Measurements from ENCODE around the gene HSPA12A.
"Not testable (repeated sequence)": the region's sequence is repeated elsewhere in the genome, so short reads cannot be mapped to it uniquely, and the experiment has no call there.

HSPA12A gene

DNA sequence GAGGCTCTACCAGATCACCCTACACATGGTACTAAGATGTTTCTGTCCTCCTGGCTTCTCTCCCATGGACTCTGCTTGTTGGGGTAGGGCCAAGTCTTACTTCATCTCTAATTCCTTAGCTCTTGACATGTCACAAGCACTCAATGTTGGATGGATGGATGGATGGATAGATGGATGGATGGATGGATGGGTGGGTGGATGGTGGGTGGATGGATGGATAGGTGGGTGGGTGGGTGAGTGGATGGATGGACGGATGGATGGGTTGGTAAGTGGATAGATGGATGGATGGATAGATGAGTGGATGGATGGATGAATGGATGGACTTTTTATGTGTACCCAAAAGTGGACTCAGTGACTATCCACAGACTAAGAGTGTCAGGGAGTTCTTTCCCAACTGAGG, 28.5 kb downstream of the HSPA12A start:
- DNase-seq: no peak

- DNase-seq: no peak
Observed at GRCh38 chr10:116712989-116713543, 29.3 kb downstream of the HSPA12A start.

DNA sequence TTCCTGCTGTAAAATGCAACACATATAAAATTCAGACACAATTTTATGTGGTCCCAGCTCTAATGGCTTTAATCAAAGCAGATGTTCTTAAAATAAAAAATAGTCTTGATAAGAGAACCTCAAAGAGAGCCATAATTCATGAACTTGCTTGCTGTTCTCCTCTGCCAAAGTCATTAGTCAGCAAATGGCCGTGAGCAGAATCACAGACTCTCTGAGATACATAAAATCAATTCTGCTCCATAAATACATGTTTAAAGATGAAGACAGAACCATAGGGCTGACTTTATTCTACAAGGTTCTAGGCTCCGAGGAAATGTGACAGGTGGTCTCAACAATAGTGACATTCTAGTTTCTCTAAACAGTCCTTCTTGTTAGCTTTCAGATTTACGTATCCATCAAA, 29.8 kb downstream of the HSPA12A start:
- no peak for DNase-seq

- not testable (repeated sequence) for DNase-seq
Observed at GRCh38 chr10:116711803-116712202, 30.6 kb downstream of the HSPA12A start.

DNA sequence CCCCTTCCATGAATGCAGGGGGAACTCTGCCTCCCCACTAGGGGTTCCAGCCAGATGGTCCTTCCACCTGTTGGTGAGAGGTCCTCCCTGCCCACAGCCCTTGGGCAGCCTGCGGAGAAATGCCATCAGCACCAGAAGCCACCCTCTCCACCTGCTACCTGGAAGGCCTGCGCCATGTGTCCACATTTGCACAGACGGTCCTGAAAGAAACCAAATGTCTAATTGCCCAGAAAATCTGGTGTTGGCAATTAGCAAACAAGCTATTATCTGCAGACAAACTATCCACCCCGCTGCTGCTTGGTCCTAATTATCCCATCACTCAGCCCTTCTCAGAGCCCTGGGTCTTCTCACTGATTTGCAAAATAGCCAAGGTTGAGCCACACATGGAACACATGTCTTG, 32.3 kb downstream of the HSPA12A start:
- no peak for DNase-seq

GRCh38 chr10:116708877-116709276, 33.5 kb downstream of the HSPA12A start:
- DNase-seq: no peak

GRCh38 chr10:116708391-116708821, 34.0 kb downstream of the HSPA12A start:
- DNase-seq: no peak

DNA sequence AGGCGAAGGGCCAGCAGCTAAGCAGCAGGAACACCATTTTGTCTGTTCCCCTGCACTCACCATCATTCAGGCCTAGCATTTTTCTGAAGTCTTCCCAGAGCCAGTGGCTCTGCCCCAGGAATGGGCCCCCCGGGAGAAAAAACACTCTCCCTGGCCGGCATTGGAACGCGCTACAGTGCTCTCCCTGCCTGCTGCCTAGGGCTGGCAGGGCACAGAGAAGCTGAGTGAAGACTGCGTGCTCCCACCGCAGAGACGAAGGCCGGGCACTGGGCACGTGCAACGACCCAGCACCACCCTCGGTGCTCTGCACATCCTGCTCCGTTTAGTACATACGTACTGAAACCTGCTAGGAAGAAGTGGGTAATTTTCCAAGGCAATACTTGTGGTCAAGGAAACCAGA, 34.4 kb downstream of the HSPA12A start:
- no peak for DNase-seq

- no peak for DNase-seq
Observed at GRCh38 chr10:116706281-116706680, 36.1 kb downstream of the HSPA12A start.

- DNase-seq: no peak
Observed at GRCh38 chr10:116705498-116705897, 36.9 kb downstream of the HSPA12A start.

- no peak for DNase-seq
Observed at GRCh38 chr10:116704926-116705325, 37.4 kb downstream of the HSPA12A start.

DNA sequence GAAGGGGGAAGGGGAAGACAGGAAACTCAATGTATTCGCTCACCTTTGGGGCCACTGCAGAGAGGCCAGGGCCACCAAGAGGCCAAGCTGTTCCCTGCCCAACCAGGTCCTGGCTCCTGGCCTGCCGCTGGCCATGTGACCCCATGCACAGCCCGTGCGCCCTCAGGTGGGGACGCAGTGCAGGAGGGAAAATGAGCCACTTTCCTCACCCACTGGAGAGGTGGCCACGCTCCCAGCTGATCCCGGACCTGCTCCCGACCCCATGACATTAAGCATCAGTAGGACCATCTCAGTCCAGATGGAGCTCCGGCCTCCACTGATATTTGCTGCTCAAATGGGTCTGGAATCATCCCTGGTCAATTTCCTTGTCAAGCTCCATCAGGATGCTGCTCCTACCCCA, 40.2 kb downstream of the HSPA12A start:
- no peak for DNase-seq

DNA sequence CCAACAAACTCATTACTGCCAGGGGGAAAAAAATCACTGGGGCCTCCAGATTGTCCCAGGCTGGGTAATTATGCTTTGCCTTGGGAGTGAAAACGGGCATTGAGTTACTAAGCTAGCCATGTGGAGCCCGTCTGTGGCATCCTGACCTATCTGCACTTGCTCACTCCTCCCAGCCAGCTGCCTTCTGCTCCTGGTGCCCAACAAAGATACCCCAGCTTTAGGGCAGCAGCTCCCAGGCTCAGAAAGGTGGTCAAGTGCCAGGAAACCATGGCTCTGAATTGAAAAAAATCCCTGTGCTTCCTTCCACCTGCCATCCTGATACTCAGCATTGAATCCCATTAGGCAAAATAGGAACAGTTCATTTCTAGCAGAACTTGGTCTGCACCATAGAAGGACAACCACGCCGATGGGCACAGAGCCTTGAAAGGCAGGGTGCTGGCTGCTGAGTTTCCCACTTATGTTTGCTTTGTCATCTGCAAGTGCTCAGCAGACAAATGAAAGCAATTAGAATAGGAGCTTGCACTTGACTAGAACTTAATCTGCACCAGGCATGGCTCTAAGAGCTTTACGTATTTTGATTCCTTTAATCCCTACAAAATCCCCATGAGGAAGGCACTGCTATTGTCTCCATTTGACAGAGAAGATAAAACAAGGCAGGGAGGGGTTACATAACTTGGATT, 42.8 kb downstream of the HSPA12A start:
- DNase-seq: no peak

DNA sequence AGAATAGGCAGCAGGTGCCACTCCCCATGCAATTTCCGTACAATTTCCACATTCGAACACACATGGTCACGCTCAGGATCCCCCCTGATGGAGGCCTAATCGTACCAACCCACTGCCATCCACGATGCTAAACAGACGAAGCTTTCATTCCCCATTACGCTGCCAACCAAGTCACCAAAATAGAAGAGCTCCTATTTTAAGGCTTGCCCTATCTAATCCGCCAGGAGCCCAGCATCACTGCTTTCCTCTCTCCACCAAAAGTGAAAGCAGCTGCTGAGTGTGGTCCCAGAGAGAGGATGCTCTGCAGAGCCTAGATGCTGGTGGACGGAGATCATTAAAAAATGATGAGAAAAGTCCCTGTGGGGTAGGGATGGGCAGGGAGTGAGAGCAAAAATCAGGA, 43.3 kb downstream of the HSPA12A start:
- DNase-seq: no peak

DNA sequence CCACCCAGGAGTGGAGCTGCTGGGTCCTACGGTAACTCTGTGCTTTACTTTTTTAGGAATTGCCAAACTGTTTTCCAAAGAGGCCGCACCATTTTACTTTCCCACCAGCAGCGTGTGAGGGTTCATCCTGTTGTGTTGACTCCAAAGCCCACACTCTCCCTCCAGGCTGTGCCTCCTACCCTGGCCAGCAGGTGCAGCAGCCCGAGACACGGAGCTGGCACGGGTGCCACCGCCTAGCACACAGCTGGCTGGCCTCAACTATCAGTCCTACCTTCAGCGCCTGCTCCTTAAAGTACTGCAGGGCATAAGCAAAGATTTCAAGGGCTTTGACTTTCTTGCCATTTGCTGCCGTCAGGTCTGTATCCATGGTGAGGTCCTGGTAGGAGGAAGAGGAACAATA, 44.0 kb downstream of the HSPA12A start:
- no peak for DNase-seq

DNA sequence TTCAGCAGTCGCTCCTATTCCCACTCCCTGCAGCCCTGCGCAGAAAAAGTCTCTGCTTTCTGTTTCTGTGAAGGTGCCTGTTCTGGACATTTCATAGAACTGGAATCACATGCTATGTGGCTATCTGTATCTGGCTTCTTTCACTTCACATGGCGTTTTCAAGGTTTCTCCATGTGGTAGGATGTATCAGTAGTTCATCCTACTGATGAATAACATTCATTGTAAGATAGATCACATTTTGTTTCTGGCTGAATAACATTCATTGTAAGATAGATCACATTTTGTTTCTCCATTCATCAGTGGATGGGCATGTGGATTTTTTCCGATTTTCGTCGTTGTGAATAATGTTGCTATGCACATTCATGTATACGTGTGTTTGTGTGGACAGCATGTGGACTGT, 44.5 kb downstream of the HSPA12A start:
- no peak for DNase-seq

DNA sequence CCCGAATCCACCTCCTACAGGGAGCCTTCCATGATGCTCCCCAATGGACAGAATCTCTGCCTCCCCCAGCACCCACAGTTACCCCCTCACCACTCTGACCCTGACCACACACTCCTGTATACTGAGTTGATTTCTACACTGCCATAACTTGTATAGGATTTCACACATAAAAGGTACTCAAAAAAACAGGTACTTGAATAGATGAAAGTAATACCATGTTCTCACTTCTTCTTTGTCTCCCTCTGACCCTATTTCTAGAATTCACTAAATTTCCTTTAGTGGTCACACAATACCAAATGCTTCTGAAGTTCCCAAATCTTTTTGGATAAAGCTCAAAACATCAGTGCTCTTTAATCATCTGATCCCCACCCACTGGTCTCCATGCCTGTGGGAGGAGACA, 45.4 kb downstream of the HSPA12A start:
- no peak for DNase-seq

DNA sequence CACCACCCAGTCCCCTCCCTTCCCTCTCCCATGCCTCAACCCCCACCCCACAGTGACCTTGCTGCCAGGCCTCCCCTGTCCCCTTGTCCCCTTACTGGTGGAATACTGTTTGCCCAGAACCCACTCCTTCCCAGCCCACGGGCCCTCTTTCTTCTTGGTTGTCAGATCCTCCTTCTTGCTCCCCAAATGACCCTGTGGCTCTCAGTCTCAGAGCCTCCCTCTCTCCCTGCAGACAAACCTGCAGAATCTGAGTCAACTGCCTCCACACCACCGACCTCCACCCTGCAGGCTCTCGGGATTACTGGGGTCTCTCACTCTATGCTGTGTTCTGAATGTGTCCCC, 47.5 kb downstream of the HSPA12A start:
- DNase-seq: no peak

DNA sequence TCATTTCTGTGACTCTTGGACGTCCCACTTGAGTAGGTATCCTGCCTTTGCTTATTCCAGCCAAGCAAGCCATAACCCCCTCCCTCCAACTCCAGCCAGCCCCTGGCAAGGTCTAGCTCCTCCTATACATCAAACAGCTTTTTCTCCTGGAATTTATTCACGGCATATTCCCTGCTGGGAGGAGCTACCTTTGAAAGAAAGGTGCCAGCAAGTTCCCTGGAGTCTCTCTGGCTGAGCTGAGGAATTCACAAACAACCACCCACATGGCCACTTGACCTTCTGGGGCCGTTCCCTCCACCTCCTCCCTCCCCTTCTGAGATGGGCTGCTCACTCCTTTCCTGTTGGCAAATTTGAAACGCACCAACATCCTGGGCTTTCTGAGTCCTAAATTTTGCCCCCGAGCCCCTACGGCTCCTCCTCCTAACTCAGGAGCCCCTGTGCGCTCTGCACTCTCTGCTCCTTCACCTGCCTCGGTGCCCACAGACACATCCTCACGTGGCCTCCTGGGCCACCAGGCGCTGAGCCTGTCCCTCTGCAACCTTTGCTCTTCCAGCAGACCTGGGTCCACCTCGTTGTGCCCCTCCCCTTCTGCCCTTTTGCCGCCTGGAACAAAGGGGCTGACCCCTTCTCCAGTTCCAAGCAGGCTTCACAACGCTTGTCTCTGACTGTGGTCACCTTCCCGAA, 48.0 kb downstream of the HSPA12A start:
- no peak for DNase-seq

GRCh38 chr10:116692225-116692624, 50.1 kb downstream of the HSPA12A start:
- no peak for DNase-seq

- no peak for DNase-seq
Observed at GRCh38 chr10:116691635-116692034, 50.7 kb downstream of the HSPA12A start.

DNA sequence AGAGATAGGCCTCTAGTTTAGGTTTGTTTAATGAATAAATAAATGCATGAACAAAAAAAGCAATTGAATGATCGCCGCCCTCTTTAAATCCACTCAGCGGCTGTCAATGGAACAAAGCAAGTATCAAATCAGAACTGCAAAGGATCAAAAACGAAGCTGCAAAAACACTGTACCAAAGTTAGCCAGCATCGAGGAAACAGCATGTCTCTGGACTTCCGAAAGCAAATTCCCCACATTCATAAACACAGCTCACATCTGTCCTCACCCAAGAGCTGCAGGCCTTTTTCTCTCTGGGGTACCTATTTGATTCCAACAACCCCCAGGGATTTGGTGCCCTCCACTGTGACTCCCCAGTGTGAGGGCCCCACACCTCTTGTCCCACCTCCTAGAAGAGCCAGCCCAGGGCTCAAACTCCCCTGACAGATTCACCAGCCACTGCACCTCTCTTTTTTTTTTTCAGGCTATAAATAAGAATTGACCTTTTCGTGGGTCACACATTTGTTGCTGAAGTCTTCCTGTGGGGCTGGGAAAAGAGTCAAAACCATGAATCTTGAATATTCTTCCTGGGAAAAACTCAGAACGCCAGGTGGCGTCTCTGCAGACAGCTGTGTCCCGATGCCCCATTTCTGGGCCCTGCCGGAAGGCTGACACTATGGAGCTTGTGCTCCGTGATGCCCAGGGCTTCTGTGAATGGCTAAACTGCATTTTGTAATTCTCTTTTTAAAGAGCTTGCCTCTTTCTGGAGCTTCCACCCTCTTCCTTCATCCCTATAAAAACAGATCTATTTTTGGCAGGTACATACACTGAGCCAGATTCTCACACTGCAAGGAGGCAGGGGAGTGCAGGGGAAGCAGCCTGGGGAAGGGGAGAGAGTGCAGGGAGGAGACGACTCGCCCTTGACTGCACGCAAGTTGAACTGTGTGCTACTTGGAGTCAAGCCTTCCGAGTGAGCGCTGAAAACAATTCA, 51.7 kb downstream of the HSPA12A start:
- no peak for DNase-seq

DNA sequence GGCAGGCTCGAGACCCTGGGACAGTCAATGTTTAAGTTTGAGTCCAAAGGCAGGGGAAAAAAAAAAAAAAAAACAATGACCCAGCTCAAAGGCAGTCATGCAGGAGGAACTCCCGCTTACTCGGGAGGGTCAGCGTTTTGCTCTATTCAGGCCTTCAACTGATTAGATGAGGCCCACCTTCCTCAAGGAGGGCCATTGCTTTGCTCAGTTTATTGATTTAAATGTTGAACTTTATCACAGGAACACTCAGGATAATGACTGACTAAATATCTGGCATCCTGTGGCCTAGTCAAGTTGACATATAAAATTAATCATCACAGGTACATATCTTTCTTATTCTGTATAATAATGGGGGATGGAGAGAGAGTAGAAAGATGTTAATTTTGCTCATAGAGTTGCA, 52.6 kb downstream of the HSPA12A start:
- DNase-seq: no peak
